Measurements from ENCODE around the gene PLIN4.

The PLIN4 gene

DNA sequence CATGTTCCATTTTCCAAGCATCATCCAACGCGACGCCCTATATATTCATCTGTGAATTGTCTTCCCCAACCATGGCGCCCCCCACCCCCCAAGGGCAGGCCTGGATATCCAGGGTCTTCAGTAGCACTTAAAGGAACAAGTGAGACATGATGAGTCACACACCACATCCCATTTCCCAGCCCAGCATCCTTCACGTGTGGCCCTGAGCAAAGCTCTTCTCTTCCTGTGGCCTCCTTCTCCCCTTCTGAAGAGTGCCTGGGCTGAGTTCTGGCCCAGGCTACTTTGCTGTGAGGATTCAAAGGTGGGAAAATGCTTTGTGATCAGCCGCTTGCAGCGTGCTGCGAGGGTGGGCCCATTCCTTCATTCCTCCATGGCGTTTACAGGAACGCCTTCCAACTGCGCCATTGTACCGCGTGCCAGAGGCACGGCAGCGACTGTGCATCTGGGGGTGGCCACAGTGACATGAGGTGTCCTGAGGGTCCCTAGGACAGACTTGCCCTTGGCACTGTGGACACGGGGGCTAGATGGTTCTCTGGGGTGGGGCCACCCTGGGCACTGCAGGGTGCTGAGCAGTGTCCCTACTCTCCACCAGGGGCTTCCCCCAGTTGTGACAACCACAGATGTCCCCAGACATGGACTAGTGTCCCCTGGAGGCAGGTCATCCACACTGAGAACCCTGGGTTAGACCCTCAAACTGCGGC lies 11.7 kb downstream of the PLIN4 start:
- DNase-seq (ENCODE audit: low read depth in 2 of 2) = no peak

DNA sequence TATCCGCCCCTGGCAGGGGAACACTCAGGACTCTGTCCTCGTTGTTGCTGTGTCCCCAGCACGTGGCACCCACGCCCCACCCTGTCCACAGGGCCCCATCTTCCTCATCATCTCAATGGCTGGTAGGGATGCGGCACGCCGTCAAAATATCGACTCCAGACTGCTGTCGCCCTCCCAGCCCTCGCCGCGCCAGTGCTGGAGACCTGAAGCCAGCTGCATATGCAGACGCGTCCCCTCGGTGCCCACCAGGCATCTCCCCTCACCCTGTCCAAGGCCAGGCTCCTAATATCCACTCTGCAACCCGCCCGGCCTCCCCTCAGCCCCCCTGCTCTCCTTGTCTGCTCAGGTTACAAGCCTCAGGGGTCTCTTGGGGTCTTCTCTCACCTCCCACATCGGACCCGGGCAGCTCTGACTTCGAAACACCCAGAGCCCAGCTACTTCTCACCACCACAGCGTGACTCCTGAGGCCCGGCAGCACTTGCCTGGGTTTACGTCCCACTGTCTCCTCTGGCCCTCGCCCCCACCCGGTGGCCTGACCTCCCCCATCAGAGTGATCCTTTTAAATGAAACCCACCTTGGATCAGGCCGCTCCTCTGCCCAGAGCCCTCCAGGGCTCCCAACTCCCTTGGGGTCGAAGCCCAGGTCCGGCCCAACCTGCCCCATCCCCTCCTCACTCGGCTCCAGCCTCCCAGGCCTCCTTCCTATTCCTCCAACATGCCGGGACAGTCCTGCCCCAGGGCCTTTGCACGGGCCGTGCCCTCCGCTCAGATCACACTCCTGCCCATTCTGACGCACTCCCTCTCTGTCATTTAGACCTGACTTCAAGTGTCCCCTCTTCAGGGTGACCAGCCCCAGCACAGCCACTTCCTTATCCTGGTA lies 12.5 kb downstream of the PLIN4 start:
- no peak for DNase-seq (ENCODE audit: low read depth in 2 of 2)

- no peak for DNase-seq (ENCODE audit: low read depth in 2 of 2)
Observed at GRCh38 chr19:4504891-4505569, 13.3 kb downstream of the PLIN4 start.

- no peak for DNase-seq (ENCODE audit: low read depth in 2 of 2)
Observed at GRCh38 chr19:4504297-4504701, 14.0 kb downstream of the PLIN4 start.

DNA sequence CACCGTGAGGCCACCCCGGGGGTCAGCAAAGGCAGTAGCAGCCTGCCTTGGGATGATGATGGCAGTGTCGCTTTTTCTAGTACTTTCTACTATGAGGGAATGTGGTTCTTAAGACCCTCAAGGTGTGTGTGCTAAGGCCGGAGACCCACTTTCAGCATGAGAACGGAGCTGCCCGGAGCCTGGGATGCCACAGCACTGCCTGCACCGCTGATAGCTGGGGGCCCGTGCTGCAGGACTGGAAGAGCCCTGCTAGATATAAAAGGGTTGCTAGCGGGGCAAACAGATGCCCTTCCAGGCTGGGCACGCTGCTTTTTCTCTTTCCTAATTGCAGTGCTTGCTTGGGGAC lies 14.5 kb downstream of the PLIN4 start:
- no peak for DNase-seq (ENCODE audit: low read depth in 2 of 2)

DNA sequence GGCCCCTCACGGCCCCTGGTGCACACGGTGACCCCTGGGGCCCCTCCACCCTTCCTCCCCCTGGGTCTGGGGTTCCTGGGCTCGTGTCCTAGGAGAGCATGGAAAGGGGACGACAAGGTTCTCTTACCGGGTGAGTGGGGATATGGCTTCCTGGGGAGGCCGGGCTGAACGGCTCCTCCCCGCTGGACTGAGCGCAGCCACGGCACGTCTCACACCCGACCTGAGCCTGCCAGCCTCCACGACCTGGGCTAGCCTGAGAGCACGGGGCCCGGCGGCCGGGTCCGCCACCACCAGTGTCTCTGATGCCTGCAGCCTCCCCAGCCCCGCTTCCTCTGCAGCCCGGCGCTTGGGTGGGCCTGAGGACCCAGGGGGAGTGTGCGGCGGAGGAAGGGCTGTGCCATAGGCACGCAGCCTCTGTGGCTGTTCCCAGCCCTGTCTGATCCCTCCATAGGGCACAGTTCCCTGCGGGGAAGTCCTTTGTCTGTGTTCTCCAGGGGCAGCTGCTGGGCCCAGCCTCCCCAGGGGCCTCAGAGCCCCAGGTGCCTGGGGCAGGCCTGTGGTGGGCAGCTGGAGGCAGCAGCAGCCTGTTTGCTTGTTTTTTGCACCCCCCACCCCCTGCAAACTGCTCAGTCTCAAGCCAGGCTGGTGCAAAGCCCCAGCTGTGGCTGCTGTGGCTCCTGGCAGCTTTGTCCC lies 15.0 kb downstream of the PLIN4 start:
- DNase-seq (ENCODE audit: low read depth in 2 of 2) = no peak

GRCh38 chr19:4502282-4503131 lies 15.8 kb downstream of the PLIN4 start:
- no peak for DNase-seq (ENCODE audit: low read depth in 2 of 2)

DNA sequence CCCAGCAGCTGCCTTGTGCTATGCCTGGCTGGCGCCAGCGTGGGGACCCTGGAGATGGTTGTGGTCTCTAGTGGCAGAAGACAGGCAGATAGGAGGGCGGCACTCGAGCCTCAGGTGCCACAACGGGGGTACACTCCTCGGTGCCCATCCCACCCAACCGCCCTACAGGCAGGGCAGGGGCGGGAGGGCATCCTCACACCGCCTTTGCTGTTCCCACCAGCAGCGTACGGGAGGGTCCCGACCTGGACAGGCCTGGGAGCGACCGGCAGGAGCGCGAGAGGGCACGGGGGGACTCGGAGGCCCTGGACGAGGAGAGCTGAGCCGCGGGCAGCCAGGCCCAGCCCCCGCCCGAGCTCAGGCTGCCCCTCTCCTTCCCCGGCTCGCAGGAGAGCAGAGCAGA lies 16.6 kb downstream of the PLIN4 start:
- DNase-seq (ENCODE audit: low read depth in 2 of 2) = no peak

- DNase-seq (ENCODE audit: low read depth in 2 of 2) = no peak
Observed at GRCh38 chr19:4500841-4501591, 17.3 kb downstream of the PLIN4 start.

- no peak for DNase-seq (ENCODE audit: low read depth in 2 of 2)
Observed at GRCh38 chr19:4499855-4500254, 18.4 kb downstream of the PLIN4 start.

DNA sequence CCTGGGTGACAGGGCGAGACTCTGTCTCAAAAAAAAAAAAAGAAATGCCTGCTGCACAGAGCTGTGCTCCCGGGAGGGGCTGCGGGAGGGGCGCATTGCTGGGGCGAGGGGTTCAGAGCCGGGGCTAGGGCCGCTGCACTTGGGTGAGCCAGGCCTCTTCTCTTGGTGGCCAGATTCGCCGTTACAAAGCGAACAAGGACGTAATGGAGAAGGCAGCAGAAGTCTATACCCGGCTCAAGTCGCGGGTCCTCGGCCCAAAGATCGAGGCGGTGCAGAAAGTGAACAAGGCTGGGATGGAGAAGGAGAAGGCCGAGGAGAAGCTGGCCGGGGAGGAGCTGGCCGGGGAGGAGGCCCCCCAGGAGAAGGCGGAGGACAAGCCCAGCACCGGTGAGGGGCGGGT lies 19.0 kb downstream of the PLIN4 start:
- no peak for DNase-seq (ENCODE audit: low read depth in 2 of 2)

GRCh38 chr19:4498694-4499093 lies 19.6 kb downstream of the PLIN4 start:
- no peak for DNase-seq (ENCODE audit: low read depth in 2 of 2)

GRCh38 chr19:4497770-4498389 lies 20.4 kb downstream of the PLIN4 start:
- DNase-seq (ENCODE audit: low read depth in 2 of 2) = no peak

DNA sequence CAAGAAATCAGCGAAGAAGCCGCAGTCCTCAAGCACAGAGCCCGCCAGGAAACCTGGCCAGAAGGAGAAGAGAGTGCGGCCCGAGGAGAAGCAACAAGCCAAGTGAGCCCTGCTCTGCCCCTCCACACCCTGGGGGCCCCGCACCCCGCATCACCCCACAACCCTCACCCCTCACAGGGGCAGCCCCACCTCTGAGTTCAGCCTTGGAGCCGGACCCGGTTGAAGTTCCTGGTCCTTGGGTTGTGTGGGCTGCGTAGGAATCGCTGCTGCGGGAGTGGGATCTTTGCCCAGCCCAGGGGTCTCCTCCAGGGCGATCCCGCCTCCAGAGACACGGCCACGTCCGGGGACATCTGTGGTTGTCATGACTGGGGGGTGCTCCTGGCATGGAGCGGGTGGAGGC lies 22.0 kb downstream of the PLIN4 start:
- no peak for DNase-seq (ENCODE audit: low read depth in 2 of 2)

- no peak for DNase-seq (ENCODE audit: low read depth in 2 of 2)
Observed at GRCh38 chr19:4495471-4495870, 22.8 kb downstream of the PLIN4 start.

- DNase-seq (ENCODE audit: low read depth in 2 of 2) = no peak
Observed at GRCh38 chr19:4494691-4495064, 23.6 kb downstream of the PLIN4 start.

GRCh38 chr19:4493929-4494690 lies 24.2 kb downstream of the PLIN4 start:
- DNase-seq (ENCODE audit: low read depth in 2 of 2) = no peak

DNA sequence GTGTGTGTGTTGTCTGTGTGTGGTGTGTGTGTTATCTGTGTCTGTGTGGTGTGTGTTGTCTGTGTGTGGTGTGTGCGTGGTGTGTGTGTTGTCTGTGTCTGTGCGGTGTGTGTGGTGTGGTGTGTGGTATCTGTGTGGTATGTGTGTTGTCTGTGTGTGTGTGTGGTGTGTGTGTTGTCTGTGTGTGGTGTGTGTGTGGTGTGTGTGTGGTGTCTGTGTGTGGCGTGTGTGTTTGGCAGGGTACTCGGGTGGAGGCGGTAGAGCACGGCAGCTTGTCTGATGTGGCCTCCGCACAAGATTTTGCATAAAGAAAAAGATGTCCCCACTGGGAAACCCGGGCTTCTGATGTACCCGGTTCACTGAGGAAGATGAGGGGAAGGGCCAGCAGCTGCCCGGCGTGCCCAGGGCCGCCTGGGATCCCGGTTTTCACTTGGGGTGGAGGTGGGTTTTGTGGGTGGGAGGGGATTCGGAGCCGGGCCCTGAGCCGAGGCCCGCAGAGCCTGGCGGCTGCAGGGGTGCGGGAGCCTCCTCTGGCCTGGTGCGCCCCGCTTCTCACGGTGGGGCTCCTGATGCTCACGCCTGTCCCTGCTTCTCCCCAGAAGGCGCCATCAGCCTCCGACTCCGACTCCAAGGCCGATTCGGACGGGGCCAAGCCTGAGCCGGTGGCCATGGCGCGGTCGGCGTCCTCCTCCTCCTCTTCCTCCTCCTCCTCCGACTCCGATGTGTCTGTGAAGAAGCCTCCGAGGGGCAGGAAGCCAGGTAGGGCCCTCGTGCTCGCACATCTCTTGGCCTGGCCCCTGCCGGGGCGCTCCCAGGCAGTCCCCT lies 25.0 kb downstream of the PLIN4 start:
- DNase-seq (ENCODE audit: low read depth in 2 of 2) = no peak

Measured in stimulated activated CD8-positive, alpha-beta memory T cell treated with anti-CD3 and anti-CD28 coated beads, Interleukin-15, amount 100 ng/mL, for 4 hours (primary cell).